ENCODE data around the gene RNU6-1. TPM values are rescaled to one million over a fixed set of nuclear protein-coding genes. Genes with fewer than 3 reads are reported as not detected.

Gene RNU6-1
- total RNA-seq, 4 donors from 2014 or later = not detected

- ATAC-seq = no peak
These were observed 19.6 kb upstream of the RNU6-1 start for GRCh38 chr15:67859331-67859946.

GRCh38 chr15:67857220-67857619, 17.4 kb upstream of the RNU6-1 start:
- no peak for ATAC-seq
- 86 to 100% methylated on average over 1 of the region's 3 CpGs for WGBS, 2 donors (ENCODE audit: low coverage in 1 of 2)
- H3K4me3 ChIP-seq = no peak overlapping the region
- no peaks in the 10 kb centered on the region for H3K36me3 ChIP-seq
- no peaks in the 10 kb centered on the region for H3K27me3 ChIP-seq
- TF ChIP-seq CTCF (IDR thresholded peaks at IDR 0.05) (no peak), EP300 (IDR thresholded peaks at IDR 0.05) (no peak), POLR2AphosphoS5 (IDR thresholded peaks at IDR 0.05) (no peak), POLR2A (IDR thresholded peaks at IDR 0.05) (no peak)
- no peak overlapping the region for H3K27ac ChIP-seq
- H3K9me3 ChIP-seq = no peaks in the 10 kb centered on the region
- H3K4me1 ChIP-seq = no peaks in the 10 kb centered on the region

More at GRCh38 chr15:67859331-67859946, 19.6 kb upstream of the RNU6-1 start:
- WGBS, 2 donors (ENCODE audit: low coverage in 1 of 2) = 51% methylated on average over 5 of the region's 5 CpGs; no CpG with 5 or more reads in 1 of the 2 donors
- Histone ChIP-seq H3K27ac (no peak overlapping the region), H3K9me3 (no peaks in the 10 kb centered on the region), H3K27me3 (no peaks in the 10 kb centered on the region), H3K4me3 (no peak overlapping the region), H3K4me1 (peaks cover 0 to 17% (median 6%) of the 10 kb centered on the region in 3 donors), H3K36me3 (no peaks in the 10 kb centered on the region)
- no peak for TF ChIP-seq CTCF (IDR thresholded peaks at IDR 0.05)
- no peak for TF ChIP-seq POLR2A (IDR thresholded peaks at IDR 0.05)
- no peak for TF ChIP-seq POLR2AphosphoS5 (IDR thresholded peaks at IDR 0.05)
- no peak for TF ChIP-seq EP300 (IDR thresholded peaks at IDR 0.05)

- no peak for TF ChIP-seq POLR2AphosphoS5 (IDR thresholded peaks at IDR 0.05)
- no peak for TF ChIP-seq EP300 (IDR thresholded peaks at IDR 0.05)
- TF ChIP-seq CTCF (IDR thresholded peaks at IDR 0.05) = no peak
- no peak for TF ChIP-seq POLR2A (IDR thresholded peaks at IDR 0.05)
- no peaks in the 10 kb centered on the region for H3K9me3 ChIP-seq
- no peaks in the 10 kb centered on the region for H3K27me3 ChIP-seq
- ATAC-seq = no peak
- 46 to 82% methylated on average over 3 of the region's 3 CpGs for WGBS, 2 donors (ENCODE audit: low coverage in 1 of 2)
- H3K4me1 ChIP-seq = no peaks in the 10 kb centered on the region
- H3K36me3 ChIP-seq = no peaks in the 10 kb centered on the region
- no peak overlapping the region for H3K4me3 ChIP-seq
- no peak overlapping the region for H3K27ac ChIP-seq
These were observed 16.0 kb upstream of the RNU6-1 start for GRCh38 chr15:67855842-67856241.

- no peak overlapping the region for H3K4me3 ChIP-seq
- no peak overlapping the region for H3K27ac ChIP-seq
- no peaks in the 10 kb centered on the region for H3K36me3 ChIP-seq
- H3K27me3 ChIP-seq = no peaks in the 10 kb centered on the region
- no peak for ATAC-seq
- 71% methylated on average over 1 of the region's 1 CpG; no CpG with 5 or more reads in 1 of the 2 donors for WGBS, 2 donors (ENCODE audit: low coverage in 1 of 2)
- TF ChIP-seq CTCF (IDR thresholded peaks at IDR 0.05) (no peak), EP300 (IDR thresholded peaks at IDR 0.05) (no peak), POLR2AphosphoS5 (IDR thresholded peaks at IDR 0.05) (no peak), POLR2A (IDR thresholded peaks at IDR 0.05) (no peak)
- H3K9me3 ChIP-seq = no peaks in the 10 kb centered on the region
- no peaks in the 10 kb centered on the region for H3K4me1 ChIP-seq
These were observed 14.5 kb upstream of the RNU6-1 start for GRCh38 chr15:67854358-67854757.

- TF ChIP-seq CTCF (IDR thresholded peaks at IDR 0.05) (no peak), POLR2AphosphoS5 (IDR thresholded peaks at IDR 0.05) (no peak), EP300 (IDR thresholded peaks at IDR 0.05) (no peak), POLR2A (IDR thresholded peaks at IDR 0.05) (no peak)
- WGBS, 2 donors (ENCODE audit: low coverage in 1 of 2) = 80 to 92% methylated on average over 2 of the region's 3 CpGs
- Histone ChIP-seq H3K36me3 (no peaks in the 10 kb centered on the region), H3K27me3 (no peaks in the 10 kb centered on the region), H3K9me3 (no peaks in the 10 kb centered on the region), H3K4me1 (no peaks in the 10 kb centered on the region), H3K27ac (no peak overlapping the region), H3K4me3 (no peak overlapping the region)
- no peak for ATAC-seq
These were observed 13.6 kb upstream of the RNU6-1 start for GRCh38 chr15:67853454-67853853.

All from gastroesophageal sphincter (tissue), 4 donors.